Effector memory CD8-positive, alpha-beta T cell (primary cell): Measurements from ENCODE around the gene HSD17B12.

Source experiments
- ATAC-seq: fragments of 150-1000 bp; cut with Tn5 transposase; replicated peaks from 2 replicates; pipeline ENCODE4 v1.10.0; 2021; ENCODE audit warnings: mild to moderate bottlenecking, moderate library complexity
- DNase-seq, 3 experiments: peaks; one replicate each; pipeline ENCODE4 v3.0.0; 2021
- H3K27ac Mint-ChIP-seq, 2 donors: one replicate each; pipeline ENCODE4 v1.8.0; 2022; ENCODE audit warnings: mild to moderate bottlenecking in 2 of 2, mixed read lengths in 2 of 2, moderate library complexity in 2 of 2
- H3K27me3 Mint-ChIP-seq, 2 donors: one replicate each; pipeline ENCODE4 v1.8.0; 2022; ENCODE audit warnings: mixed read lengths in 2 of 2
- H3K36me3 Mint-ChIP-seq: one replicate; pipeline ENCODE4 v1.8.0; 2022; ENCODE audit warnings: mild to moderate bottlenecking, moderate library complexity, mixed read lengths; ENCODE audit not compliant: insufficient read depth
- H3K4me1 Mint-ChIP-seq, 2 donors: one replicate each; pipeline ENCODE4 v1.8.0; 2022; ENCODE audit warnings: low read depth in 2 of 2, mixed read lengths in 2 of 2
- H3K4me3 Mint-ChIP-seq, 2 donors: one replicate each; pipeline ENCODE4 v1.8.0; 2022; ENCODE audit warnings: mild to moderate bottlenecking in 2 of 2, mixed read lengths in 2 of 2, moderate library complexity in 2 of 2
- H3K9me3 Mint-ChIP-seq, 2 donors: one replicate each; pipeline ENCODE4 v1.8.0; 2022; ENCODE audit warnings: mixed read lengths in 2 of 2

Gene HSD17B12

DNA sequence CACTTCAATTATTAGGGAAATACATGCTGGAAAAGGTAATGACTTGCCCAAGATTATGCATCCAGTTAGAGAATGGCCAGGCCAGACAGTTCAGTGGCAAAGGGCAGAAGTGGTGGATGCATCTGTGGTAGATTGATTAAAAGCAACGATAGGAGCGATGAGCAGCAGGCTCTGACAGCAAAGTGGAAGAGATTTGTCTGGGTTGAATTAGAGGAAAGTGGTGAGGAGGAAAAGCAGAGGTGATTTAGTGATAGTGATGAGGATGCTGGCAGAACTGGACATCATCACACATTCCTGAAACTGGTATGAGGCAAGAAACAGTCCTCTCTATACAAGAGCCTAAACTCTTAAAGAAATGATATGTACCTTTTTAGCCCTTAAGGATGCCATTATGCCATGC is 12.5 kb downstream of the HSD17B12 start:
- Mint-ChIP-seq H3K4me3 (no peak overlapping the region), H3K27me3 (no peaks in the 10 kb centered on the region), H3K36me3 (no peaks in the 10 kb centered on the region), H3K27ac (peak overlapping the region in 1 of 2 donors; percentile 4), H3K9me3 (no peaks in the 10 kb centered on the region), H3K4me1 (peaks cover 11 to 18% of the 10 kb centered on the region in 2 donors)
- DNase-seq: no peak
- no peak for ATAC-seq

- no peak overlapping the region for H3K4me3 Mint-ChIP-seq
These were observed 13.2 kb downstream of the HSD17B12 start for GRCh38 chr11:43693731-43694130.

GRCh38 chr11:43694477-43694876 is 13.9 kb downstream of the HSD17B12 start:
- Mint-ChIP-seq H3K36me3 (no peaks in the 10 kb centered on the region), H3K27ac (no peak overlapping the region), H3K27me3 (no peaks in the 10 kb centered on the region), H3K4me1 (peaks cover 11 to 18% of the 10 kb centered on the region in 2 donors), H3K9me3 (no peaks in the 10 kb centered on the region), H3K4me3 (no peak overlapping the region)
- ATAC-seq (no peak), DNase-seq (no peak)

More at GRCh38 chr11:43693731-43694130, 13.2 kb downstream of the HSD17B12 start:
- ATAC-seq (no peak), DNase-seq (no peak)
- H3K36me3 Mint-ChIP-seq: no peaks in the 10 kb centered on the region
- no peaks in the 10 kb centered on the region for H3K9me3 Mint-ChIP-seq
- no peak overlapping the region for H3K27ac Mint-ChIP-seq
- no peaks in the 10 kb centered on the region for H3K27me3 Mint-ChIP-seq
- peaks cover 11 to 18% of the 10 kb centered on the region in 2 donors for H3K4me1 Mint-ChIP-seq

DNA sequence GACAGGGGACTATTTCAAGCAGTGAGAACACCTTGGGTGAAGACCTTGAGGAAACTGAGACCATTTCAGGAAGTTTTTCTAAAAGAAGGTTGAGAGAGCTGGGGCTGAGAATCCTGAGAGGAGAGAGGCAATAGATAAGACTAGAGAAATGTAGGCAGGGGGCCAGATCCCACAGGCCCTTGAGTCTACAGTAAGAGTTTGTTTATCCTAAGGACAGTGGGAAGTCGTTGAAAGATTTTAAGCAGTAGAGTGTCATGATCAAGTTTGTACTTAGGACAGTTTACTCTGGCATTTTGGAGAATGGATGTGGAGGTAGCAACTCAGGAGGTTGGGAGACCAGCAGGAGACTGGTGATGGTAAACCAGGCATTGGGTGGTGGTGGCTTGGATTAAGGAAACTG is 17.1 kb downstream of the HSD17B12 start:
- Mint-ChIP-seq H3K4me1 (peaks cover 8 to 12% of the 10 kb centered on the region in 2 donors), H3K36me3 (no peaks in the 10 kb centered on the region), H3K9me3 (no peaks in the 10 kb centered on the region), H3K27me3 (no peaks in the 10 kb centered on the region), H3K4me3 (no peak overlapping the region), H3K27ac (no peak overlapping the region)
- DNase-seq (no peak), ATAC-seq (no peak)

GRCh38 chr11:43699870-43700269 is 19.3 kb downstream of the HSD17B12 start:
- DNase-seq: no peak
- Mint-ChIP-seq H3K27ac (no peak overlapping the region), H3K4me3 (no peak overlapping the region), H3K9me3 (no peaks in the 10 kb centered on the region), H3K4me1 (peaks cover 8 to 10% of the 10 kb centered on the region in 2 donors), H3K36me3 (no peaks in the 10 kb centered on the region), H3K27me3 (no peaks in the 10 kb centered on the region)
- no peak for ATAC-seq

DNA sequence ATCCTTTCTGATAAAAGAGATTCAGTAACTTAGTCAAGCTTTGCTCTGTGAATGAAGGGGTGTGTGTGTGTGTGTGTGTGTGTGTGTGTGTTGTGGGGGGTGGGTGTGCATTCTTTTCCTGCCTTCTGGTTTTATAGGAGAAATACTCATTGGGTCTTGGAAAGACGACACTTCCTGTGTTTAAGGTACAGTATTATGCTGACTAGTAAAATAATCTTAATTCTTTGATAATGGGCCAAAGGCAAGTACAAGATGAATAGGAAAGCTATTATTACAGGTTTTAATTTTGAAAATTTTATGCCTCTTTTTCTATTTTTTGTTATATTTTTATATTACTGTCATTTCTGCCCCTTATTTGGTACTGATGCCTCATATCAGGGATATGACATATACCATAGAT is 26.1 kb downstream of the HSD17B12 start:
- Mint-ChIP-seq H3K4me3 (no peak overlapping the region), H3K4me1 (peaks cover 0 to 10% of the 10 kb centered on the region in 2 donors), H3K36me3 (no peaks in the 10 kb centered on the region), H3K27me3 (no peaks in the 10 kb centered on the region), H3K27ac (no peak overlapping the region), H3K9me3 (no peaks in the 10 kb centered on the region)
- DNase-seq (no peak), ATAC-seq (no peak)

DNA sequence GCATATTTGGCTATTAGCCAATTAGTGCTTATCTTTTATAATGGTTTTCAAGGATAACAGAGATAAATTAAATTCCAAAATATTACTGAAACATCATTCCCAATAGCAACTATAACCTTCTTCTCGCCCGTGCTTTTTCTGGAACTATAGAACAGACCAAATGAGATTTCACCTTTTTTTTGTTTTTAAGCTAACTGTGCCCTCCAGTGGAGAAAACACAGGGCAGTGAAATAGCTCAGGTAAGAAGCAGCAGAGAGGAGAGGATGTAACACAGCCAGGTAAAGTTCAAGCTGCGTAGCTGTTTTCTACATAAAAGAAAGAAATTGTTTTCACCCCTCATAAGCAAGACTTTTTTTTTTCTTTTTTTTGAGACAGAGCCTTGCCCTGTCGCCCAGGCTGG is 28.2 kb downstream of the HSD17B12 start:
- Mint-ChIP-seq H3K9me3 (no peaks in the 10 kb centered on the region), H3K4me3 (no peak overlapping the region), H3K27ac (no peak overlapping the region), H3K36me3 (no peaks in the 10 kb centered on the region), H3K4me1 (peaks cover 4 to 8% of the 10 kb centered on the region in 2 donors), H3K27me3 (no peaks in the 10 kb centered on the region)
- ATAC-seq: no peak
- DNase-seq: no peak

- no peaks in the 10 kb centered on the region for H3K36me3 Mint-ChIP-seq
- no peak for DNase-seq
These were observed 29.2 kb downstream of the HSD17B12 start for GRCh38 chr11:43709689-43710088.

GRCh38 chr11:43712676-43713075 is 32.1 kb downstream of the HSD17B12 start:
- Mint-ChIP-seq H3K9me3 (no peaks in the 10 kb centered on the region), H3K4me1 (peaks cover 4 to 6% of the 10 kb centered on the region in 2 donors), H3K36me3 (no peaks in the 10 kb centered on the region), H3K27me3 (no peaks in the 10 kb centered on the region), H3K27ac (no peak overlapping the region), H3K4me3 (no peak overlapping the region)
- DNase-seq (no peak), ATAC-seq (no peak)

More at GRCh38 chr11:43709689-43710088, 29.2 kb downstream of the HSD17B12 start:
- no peak overlapping the region for H3K4me3 Mint-ChIP-seq
- no peaks in the 10 kb centered on the region for H3K9me3 Mint-ChIP-seq
- no peak overlapping the region for H3K27ac Mint-ChIP-seq
- H3K4me1 Mint-ChIP-seq: peaks cover 4 to 6% of the 10 kb centered on the region in 2 donors
- ATAC-seq: no peak
- H3K27me3 Mint-ChIP-seq: no peaks in the 10 kb centered on the region

GRCh38 chr11:43718373-43718772 is 37.8 kb downstream of the HSD17B12 start:
- H3K27ac Mint-ChIP-seq: no peak overlapping the region
- H3K4me1 Mint-ChIP-seq: peaks cover 2 to 11% of the 10 kb centered on the region in 2 donors
- no peaks in the 10 kb centered on the region for H3K27me3 Mint-ChIP-seq
- H3K36me3 Mint-ChIP-seq: no peaks in the 10 kb centered on the region
- ATAC-seq (no peak), DNase-seq (no peak)
- H3K9me3 Mint-ChIP-seq: peaks cover 3 to 7% of the 10 kb centered on the region in 2 donors
- no peak overlapping the region for H3K4me3 Mint-ChIP-seq

- Mint-ChIP-seq H3K27me3 (no peaks in the 10 kb centered on the region), H3K4me1 (peaks cover 2 to 11% of the 10 kb centered on the region in 2 donors), H3K4me3 (no peak overlapping the region), H3K36me3 (no peaks in the 10 kb centered on the region), H3K27ac (no peak overlapping the region), H3K9me3 (peaks cover 2 to 3% of the 10 kb centered on the region in 2 donors)
- DNase-seq: no peak
- no peak for ATAC-seq
These were observed 43.1 kb downstream of the HSD17B12 start for GRCh38 chr11:43723617-43724016.

DNA sequence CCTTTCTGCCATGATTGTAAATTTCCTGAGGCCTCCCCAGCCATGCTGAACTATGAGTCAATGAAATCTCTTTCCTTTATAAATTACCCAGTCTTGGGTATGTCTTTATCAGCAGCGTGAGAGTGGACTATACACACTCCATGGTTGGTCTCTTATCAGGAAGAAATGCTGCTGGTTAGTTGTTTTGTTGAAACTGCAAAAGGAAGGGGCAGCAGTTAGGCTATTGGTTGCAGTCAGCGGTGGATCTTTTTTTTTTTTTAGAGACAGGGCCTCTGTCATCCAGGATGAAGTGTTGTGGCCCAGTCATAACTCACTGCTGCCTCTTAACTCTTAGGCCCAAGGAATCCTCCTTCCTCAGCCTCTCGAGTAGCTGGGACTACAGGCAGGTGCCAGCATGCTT is 51.7 kb downstream of the HSD17B12 start:
- Mint-ChIP-seq H3K4me1 (peaks cover 2 to 10% of the 10 kb centered on the region in 2 donors), H3K4me3 (no peak overlapping the region), H3K9me3 (no peaks in the 10 kb centered on the region), H3K27ac (no peak overlapping the region), H3K27me3 (no peaks in the 10 kb centered on the region), H3K36me3 (no peaks in the 10 kb centered on the region)
- DNase-seq: no peak
- ATAC-seq: no peak

DNA sequence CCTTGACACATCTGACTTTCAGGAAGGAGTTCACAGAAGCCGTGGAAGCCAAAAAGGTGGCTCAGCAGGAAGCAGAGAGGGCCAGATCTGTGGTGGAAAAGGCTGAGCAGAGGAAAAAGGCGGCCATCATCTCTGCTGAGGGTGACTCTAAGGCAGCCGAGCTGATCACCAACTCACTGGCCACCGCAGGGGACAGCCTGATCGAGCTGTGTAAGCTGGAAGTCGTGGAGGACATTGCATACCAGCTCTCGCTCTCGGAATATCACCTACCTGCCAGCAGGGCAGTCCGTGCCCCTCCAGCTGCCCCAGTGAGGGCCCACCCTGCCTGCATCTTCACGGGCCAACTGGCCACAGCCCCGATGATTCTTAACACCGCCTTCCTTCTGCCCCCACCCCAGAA is 53.7 kb downstream of the HSD17B12 start:
- Mint-ChIP-seq H3K9me3 (no peaks in the 10 kb centered on the region), H3K36me3 (no peaks in the 10 kb centered on the region), H3K4me1 (peaks cover 3 to 10% of the 10 kb centered on the region in 2 donors), H3K27ac (no peak overlapping the region), H3K27me3 (no peaks in the 10 kb centered on the region), H3K4me3 (no peak overlapping the region)
- DNase-seq: no peak
- ATAC-seq: no peak

GRCh38 chr11:43735115-43735514 is 54.6 kb downstream of the HSD17B12 start:
- H3K36me3 Mint-ChIP-seq: no peaks in the 10 kb centered on the region
- no peaks in the 10 kb centered on the region for H3K9me3 Mint-ChIP-seq
- H3K27ac Mint-ChIP-seq: no peak overlapping the region
- H3K4me1 Mint-ChIP-seq: peaks cover 3 to 15% of the 10 kb centered on the region in 2 donors
- H3K4me3 Mint-ChIP-seq: no peak overlapping the region
- no peak for ATAC-seq
- no peaks in the 10 kb centered on the region for H3K27me3 Mint-ChIP-seq
- no peak for DNase-seq

- DNase-seq: no peak
- Mint-ChIP-seq H3K36me3 (no peaks in the 10 kb centered on the region), H3K27me3 (no peaks in the 10 kb centered on the region), H3K9me3 (no peaks in the 10 kb centered on the region), H3K4me3 (no peak overlapping the region), H3K4me1 (peaks cover 3 to 15% of the 10 kb centered on the region in 2 donors), H3K27ac (peak overlapping the region in 1 of 2 donors; percentile 39)
- ATAC-seq: no peak
These were observed 55.4 kb downstream of the HSD17B12 start for GRCh38 chr11:43735961-43736360.
